GM18861 (cell line): ENCODE data around the gene DIO3.
"Not testable (repeated sequence)": the region's sequence is repeated elsewhere in the genome, so short reads cannot be mapped to it uniquely, and the experiment has no call there.

ENCODE experiments used
- ATAC-seq: cut with Tn5 transposase; IDR thresholded peaks from one replicate; pipeline ENCODE4 v1.9.1; 2021; ENCODE audit not compliant: unreplicated experiment

Gene DIO3

GRCh38 chr14:101557811-101558738 lies 3.2 kb upstream of the DIO3 start:
- ATAC-seq = no peak

GRCh38 chr14:101558739-101559240 lies 2.5 kb upstream of the DIO3 start:
- no peak for ATAC-seq

- no peak for ATAC-seq
Measured at GRCh38 chr14:101559250-101559623, 2.1 kb upstream of the DIO3 start.

DNA sequence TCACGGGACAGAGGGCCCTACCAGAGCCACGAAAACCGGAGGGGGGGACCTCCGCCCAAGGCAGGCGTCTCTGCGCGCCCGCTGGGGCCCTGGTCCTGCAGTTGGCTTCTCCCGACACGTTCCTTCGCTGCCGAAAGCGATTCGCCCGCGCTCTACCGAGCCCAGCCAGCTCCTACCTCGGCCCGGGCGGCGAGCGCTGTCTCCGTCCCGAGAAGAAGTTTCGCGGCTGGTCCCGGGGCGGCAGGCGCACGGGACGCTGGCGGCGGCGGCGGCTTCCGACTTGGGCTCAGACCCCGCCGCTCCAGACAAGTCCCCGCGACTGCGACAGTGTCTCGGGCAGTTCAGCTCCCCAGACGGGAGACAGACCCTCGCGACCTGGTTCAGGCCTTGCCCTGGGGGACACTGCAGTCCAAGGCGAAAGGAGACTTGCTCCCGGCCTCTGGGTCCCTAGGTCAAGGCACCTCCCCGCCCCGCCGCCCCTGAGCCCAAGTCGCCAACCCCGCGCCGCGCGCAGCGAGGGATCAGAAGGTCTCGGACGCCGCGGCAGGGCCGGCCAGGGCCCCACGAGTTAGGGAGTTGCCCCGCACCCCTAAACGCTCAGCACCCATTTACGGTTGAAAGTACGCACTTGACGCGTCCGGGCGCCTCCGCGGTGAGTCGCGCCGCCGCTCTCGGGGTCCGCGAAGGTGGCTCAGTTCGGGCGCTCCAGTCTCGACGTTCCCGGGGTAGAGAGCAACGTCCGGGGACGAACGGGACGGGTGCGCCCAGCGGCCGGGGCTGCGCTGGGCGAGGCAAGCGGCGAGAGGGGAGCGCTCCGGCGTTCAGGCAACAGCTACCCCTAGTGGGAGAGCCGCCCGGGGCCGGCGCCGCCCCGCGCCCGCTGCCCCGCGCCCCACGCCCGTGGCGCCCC lies 1.4 kb upstream of the DIO3 start:
- no peak for ATAC-seq

DNA sequence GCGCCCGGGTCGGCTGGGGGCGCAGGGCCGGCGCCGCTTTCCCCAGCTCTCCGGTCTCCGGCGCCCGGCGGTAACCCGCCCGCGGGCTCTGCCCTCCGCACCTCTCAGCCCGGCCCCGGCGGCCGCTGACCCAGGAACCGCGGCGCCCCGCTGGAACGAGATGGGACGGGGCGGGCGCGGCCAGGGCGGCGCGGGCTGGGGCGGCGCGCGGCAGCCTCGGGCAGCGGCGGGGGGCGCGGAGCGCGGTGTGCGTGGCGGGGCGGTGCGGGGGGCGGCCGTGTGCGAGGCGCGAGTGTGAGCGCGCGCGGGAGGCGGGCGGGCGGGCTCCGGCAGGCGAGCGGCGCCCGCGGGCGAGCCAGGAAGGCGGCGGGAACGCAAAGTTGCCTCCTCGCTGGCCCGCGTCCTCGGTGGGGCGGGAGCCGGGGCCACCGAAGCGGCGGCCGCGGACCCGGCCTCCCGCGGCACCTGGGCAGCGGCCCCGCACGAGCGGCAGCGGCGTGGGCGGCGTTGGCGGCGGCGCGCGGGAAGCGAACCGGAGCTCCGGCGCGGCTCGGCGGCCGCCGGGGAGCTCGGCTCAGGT lies 671 bp upstream of the DIO3 start:
- ATAC-seq = no peak

DNA sequence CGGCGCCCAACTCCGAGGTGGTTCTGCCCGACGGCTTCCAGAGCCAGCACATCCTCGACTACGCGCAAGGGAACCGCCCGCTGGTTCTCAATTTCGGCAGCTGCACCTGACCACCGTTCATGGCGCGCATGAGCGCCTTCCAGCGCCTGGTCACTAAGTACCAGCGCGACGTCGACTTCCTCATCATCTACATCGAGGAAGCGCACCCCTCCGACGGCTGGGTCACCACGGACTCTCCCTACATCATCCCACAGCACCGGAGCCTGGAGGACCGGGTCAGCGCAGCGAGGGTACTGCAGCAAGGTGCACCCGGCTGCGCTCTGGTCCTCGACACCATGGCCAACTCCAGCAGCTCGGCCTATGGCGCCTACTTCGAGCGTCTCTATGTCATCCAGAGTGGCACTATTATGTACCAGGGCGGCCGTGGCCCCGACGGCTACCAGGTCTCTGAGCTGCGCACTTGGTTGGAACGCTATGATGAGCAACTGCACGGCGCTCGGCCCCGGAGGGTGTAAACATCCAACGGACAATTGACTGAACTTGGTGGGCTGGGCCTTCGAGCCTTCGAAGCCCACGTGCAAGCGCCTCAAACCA lies 699 bp downstream of the DIO3 start:
- ATAC-seq = no peak

- no peak for ATAC-seq
Measured at GRCh38 chr14:101562659-101563351, 1.5 kb downstream of the DIO3 start.

DNA sequence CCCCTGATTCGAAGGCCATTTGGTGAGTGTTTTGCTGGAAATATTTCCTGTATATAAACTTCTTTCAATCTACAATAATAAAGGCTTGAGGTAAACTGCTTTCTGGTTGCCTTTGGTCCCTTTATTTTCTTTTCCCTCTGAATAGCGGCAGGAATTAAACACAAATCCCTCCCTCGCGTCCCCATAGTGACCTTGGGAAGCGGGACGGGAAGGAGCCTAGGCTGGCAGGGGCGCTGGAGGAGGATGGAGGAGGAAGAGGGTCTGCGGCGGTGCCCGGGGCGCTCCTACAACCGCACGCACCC lies 2.0 kb downstream of the DIO3 start:
- ATAC-seq = no peak

DNA sequence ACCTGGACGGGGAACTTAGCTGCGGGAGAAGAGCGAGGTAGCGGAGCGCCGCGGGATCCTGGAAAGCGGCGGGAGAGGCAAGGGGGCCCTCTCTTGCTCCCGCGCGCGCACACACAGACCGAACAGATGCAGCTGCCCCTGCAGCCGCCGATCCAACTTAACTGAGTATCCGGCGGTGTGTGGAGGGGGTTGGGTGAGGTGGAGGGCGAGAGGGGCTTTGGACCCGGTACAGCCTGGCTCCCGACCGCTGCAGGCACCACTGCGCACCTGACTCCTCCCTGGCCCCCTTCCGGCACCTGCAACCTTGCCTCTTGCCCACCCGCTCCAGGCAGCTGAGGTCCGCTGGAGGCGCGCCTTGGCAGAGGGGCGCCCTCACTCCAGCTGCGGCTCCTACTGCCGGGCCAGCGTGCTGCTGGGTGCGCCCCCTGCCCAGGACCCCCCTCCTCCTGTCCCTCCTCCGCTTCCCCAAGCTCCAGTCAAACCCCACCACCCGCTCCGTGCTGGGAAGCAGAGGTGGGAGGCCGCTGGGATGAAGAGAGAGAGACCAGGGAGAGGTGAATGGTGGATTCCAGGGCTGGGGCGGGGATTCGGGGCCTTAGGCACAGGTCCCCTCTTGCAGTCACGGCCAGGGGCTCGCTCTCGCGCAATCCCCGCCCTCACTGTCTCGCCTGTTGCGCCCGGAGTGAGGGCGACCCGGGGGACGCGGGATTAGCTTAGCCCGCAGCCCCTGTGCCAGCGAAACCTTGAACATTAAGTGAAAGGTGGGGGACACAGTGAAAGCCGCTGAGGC lies 2.6 kb downstream of the DIO3 start:
- no peak for ATAC-seq

DNA sequence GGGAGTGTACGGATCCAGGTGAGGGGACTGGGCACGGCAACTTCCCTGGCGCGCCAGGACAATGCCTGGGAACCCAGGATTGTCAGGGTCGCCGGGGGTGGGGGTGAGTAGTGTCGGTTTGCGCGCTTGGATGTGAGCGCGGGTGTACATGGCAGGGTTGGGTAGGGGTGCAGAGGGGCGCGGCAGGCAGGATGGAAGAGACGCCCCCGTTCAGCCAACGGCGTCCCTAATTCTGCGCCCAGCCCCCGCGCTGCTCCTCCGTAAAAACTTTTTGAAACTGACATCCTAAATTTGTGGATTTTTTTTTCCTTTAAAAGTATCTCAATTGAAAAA lies 3.1 kb downstream of the DIO3 start:
- ATAC-seq = no peak

DNA sequence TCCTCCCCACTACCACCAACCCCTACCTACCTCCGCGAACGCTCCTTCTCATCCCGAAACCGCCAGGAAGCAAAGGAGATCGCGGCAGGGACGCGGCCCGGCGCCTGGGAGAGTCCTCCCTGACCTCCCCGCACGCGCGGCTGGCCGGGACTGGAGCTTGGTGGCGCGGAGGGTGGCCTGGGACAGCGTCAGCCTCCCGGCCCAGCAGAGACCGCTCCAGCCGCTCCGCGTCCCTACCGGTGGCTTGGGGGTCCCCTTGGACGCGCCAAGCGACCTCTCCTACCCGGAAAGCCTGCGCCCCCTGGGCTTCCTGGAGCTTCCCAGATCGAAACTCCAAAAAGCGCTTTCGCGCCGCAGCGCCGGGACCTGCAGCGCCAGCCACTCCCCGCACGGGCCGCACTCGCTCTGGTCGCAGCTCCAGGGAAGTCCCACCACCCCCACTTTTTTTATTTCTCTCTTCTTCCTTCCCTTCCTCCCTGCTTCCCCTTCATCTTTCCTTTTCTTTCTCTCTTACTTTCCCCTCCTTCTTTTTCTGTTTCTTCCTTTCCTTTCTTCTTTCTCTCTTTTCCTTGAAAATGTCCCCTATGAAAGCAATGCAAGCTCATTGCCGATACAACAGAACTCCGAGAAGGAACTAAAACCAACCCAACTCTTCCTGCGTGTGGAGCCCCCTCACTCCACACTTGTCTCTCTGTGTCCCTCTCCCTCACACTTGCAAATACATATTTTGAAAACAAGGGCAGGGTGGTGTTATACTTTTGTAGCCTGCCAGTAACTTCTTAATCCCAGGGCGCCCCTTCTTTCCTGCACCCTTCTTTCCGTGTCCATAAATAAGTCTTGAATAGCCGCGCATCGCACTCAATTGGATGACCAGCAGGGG lies 3.8 kb downstream of the DIO3 start:
- no peak for ATAC-seq

GRCh38 chr14:101567252-101567651 lies 6.0 kb downstream of the DIO3 start:
- ATAC-seq = no peak

DNA sequence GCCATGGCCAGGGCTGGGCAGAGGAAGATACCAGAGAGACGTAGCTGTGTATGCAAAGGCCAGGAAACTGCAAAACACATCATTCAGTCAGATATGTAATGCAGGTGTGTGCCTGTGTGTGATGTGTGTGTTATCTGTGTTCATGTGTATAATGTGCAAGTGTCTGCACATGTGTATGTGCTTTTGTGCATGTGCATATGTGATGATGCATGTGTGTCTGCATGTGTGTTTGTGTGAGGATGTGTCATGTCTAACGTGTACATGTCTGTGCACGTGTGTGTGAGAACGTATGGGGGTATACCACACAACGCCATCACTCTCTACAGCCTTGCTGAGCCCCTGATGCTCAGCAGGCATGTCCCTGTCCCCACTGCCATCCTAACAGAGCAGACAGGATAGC lies 9.7 kb downstream of the DIO3 start:
- no peak for ATAC-seq

DNA sequence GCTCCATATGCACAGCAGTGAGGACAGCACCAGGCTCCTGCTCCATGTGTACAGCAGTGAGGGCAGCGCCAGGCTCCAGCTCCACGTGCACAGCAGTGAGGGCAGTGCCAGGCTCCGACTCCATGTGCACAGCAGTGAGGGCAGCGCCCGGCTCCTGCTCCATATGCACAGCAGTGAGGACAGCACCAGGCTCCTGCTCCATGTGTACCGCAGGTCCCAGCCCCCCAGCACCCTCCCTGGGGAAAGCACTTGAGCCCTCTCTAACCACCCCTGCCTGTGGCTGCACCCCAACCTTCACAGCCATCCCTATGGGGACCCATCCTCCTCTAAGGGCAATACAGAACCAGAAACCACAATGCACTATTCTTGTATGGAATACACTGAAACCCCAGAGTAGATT lies 11.2 kb downstream of the DIO3 start:
- not testable (repeated sequence) for ATAC-seq

- no peak for ATAC-seq
Measured at GRCh38 chr14:101573289-101573688, 12.0 kb downstream of the DIO3 start.

DNA sequence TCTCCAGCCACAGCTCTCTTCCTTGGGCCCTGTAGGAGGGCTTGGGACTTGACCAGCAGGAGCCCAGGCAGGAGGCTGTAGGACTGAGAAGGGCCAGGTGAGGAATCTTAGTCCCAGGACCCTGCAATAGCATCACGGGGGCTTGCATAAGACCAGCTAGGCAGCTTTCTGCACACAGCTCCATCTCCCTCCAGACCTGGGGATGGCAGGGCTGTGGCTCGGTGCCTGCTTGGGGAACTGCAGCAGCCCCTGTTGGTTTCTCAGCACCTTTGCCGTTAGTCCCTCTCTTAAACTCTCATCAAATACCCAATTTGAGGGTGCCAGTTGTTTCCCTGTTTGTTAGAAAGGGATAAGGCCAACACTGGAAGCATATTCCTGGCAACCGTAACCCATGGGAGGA lies 14.3 kb downstream of the DIO3 start:
- no peak for ATAC-seq

- ATAC-seq = no peak
Measured at GRCh38 chr14:101577221-101577909, 16.1 kb downstream of the DIO3 start.

DNA sequence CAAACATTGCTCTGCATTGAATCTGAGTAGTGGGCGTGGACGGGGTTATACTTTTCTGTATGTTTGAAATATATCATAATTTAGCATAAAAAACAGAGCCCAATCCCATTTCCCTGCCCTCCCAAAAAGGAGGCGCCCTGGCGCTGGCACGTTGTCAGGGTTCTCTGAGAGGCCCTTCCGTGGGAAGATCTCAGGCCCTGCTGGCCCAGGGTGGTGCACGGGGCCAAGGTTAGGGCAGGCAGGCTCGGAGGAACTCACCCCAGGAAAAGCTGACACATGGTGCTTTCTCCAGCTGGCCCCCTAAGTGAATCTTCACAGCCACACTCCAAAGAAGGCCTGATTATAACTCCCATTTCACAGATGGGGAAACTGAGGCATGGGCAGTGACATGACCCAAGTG lies 17.2 kb downstream of the DIO3 start:
- no peak for ATAC-seq
